KOPT-K1 (cell line): ENCODE results near the gene ZNF593.

Experiments
- H3K27ac ChIP-seq: fragments of 200-600 bp; sonication (generic); 2 replicates; pipeline ENCODE4 v1.5.1; 2016; ENCODE audit warnings: antibody characterized with exemption, mild to moderate bottlenecking, low read depth, low read length; ENCODE audit not compliant: poor library complexity, severe bottlenecking
- H3K36me3 ChIP-seq: fragments of 200-600 bp; sonication (generic); 2 replicates; pipeline ENCODE4 v1.5.1; 2017; ENCODE audit warnings: antibody characterized with exemption, mild to moderate bottlenecking, low read length, moderate library complexity; ENCODE audit not compliant: insufficient read depth
- H3K9me3 ChIP-seq: fragments of 200-600 bp; sonication (generic); 2 replicates; pipeline ENCODE4 v1.5.1; 2017; ENCODE audit warnings: antibody characterized with exemption, low read length, mild to moderate bottlenecking; ENCODE audit not compliant: insufficient read depth, poor library complexity, severe bottlenecking

ZNF593 gene

DNA sequence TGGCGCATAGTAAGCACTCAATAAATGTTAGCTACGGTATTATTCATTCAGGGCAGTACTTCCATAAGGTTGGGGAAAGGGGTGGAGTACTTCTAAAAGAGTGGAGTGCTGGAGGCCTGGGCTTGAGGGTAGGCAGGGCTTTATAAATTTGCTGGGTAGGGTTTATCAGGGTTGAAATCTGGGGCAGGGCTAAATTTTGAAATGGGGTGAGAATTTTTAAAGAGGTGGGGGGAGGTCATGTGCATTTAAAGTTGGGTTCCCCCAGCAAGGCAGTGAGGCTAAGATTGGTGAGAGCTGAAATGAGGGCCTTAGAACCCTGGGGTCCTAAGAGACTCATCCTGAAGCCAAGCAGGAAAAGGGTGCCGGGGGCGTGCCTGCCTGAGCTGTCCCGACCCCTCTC, 30.7 kb downstream of the ZNF593 start:
- H3K36me3 ChIP-seq = no peaks in the 10 kb centered on the region
- no peak overlapping the region for H3K27ac ChIP-seq
- no peaks in the 10 kb centered on the region for H3K9me3 ChIP-seq

DNA sequence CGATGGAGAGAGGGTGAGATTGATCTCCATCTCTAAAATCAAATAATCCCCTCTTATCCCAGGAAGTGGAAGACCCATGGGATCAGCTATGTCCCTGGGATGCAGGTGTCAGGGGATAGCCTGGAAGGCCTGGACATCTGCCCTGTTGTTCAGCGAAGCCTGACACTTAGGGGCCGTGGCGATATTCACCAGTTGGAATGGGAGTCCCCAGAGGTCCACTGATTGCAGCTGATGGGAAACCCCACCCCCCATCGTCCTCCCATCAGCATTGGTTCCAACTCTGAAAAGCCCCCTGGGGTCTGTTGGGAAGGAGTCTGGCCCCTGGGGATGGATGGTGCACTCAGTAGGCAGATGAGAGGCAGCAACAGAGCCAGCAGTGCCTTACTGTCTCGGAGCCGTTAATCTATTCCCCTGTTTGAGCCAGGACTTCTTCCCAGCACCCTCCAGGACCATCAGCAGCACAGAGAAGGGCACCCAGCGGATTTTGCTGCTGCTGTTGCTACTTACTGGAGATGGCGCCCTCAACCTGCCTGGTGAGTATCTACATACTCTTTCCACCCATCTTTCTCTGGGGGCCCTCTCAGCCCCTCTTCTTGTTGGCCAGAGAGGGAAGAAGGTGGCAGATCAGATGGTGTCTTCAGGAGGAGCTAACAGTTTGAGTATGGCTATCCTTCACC, 34.1 kb downstream of the ZNF593 start:
- H3K36me3 ChIP-seq = no peaks in the 10 kb centered on the region
- H3K27ac ChIP-seq = no peak overlapping the region
- H3K9me3 ChIP-seq = no peaks in the 10 kb centered on the region

DNA sequence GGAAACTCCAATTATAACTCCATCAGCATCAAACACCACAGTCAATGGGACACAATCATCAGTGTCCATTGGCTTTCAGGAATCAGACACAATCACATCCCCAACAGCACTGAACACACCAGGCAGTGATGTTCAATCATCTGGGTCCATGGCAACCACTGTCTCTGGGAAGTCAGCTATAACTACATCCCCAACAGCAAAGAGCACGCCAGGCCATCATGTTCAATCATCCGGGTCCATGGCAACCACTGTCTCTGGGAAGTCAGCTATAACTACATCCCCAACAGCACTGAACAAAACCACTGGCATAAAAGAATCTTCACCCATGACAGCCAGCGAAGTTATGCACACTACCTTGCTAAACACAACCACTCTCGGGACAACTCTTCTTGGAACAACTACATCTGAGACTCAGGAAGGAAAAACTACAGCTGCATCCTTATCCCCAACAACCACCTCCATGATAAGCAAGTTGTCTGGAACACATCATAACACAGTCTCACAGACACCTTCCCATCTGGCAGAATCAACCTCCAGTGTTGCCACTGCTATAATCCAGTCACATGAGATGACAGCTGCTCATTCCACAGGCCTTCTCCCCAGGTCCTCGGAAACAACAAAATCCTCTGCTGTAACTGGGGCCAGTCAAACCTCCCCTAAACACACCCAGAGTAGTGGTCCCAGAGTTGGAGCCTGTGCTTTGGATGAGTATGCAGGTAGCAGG, 40.6 kb downstream of the ZNF593 start:
- no peaks in the 10 kb centered on the region for H3K36me3 ChIP-seq
- no peaks in the 10 kb centered on the region for H3K9me3 ChIP-seq
- no peak overlapping the region for H3K27ac ChIP-seq

DNA sequence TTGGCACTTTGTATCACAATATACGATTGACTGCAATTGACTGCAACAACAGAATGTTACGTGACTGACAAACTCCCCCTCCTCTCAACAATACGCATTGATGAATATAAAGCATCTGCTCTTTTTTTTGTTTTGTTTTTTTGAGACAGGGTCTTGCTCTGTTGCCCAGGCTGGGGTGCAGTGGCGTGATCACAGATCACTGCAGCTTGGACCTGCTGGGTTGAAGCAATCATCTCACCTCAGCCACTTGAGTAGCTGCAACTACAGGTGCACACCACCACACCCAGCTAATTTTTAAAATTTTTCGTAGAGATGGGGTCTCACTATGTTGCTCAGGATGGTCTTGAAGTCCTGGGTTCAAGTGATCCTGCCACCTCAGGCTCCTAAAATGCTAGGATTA, 43.0 kb downstream of the ZNF593 start:
- no peaks in the 10 kb centered on the region for H3K9me3 ChIP-seq

DNA sequence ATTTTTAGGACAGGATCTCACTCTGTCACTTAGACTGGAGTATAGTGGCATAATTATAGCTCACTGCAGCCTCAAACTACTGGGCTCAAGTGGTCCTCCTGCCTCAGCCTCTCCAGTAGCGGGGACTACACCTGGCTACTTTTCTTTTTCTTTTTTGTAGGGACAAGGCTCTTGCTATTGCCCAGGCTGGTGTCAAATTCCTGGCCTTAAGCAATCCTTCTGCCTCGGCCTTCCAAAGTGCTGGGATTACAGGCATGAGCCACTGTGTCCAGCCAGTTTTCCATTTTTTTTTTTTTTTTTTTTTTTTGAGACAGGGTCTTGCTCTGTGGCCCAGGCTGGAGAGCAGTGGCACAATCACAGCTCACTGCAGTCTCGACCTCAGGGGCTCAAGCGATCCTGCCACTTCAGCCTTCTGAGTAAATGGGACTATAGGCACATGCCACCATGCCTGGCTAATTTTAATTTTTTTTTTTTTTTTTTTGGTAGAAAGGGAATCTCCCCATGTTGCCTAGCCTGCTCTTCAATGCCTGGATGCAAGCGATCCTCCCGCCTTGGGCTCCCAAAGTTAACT, 43.7 kb downstream of the ZNF593 start:
- Histone ChIP-seq H3K9me3 (no peaks in the 10 kb centered on the region), H3K36me3 (no peaks in the 10 kb centered on the region), H3K27ac (no peak overlapping the region)

More for the DNA sequence above, 43.0 kb downstream of the ZNF593 start:
- no peak overlapping the region for H3K27ac ChIP-seq
- no peaks in the 10 kb centered on the region for H3K36me3 ChIP-seq

GRCh38 chr1:26215246-26215645, 45.5 kb downstream of the ZNF593 start:
- H3K36me3 ChIP-seq = no peaks in the 10 kb centered on the region

GRCh38 chr1:26218906-26219494, 49.3 kb downstream of the ZNF593 start:
- Histone ChIP-seq H3K9me3 (no peaks in the 10 kb centered on the region), H3K27ac (no peak overlapping the region), H3K36me3 (no peaks in the 10 kb centered on the region)

More at GRCh38 chr1:26215246-26215645, 45.5 kb downstream of the ZNF593 start:
- Histone ChIP-seq H3K9me3 (no peaks in the 10 kb centered on the region), H3K27ac (no peak overlapping the region)
